T-helper 1 cell treated with Interleukin-12 subunit alpha and Interleukin-12 subunit beta and Interleukin-4 antibody, amounts not matched to agents 30 μg/mL and 1 μg/mL, for 36 hours (primary cell): Measurements from ENCODE around the gene RASGRP2.

Source experiments
- H3K27ac Mint-ChIP-seq: one replicate; pipeline ENCODE4 v1.8.0; 2021; ENCODE audit warnings: mild to moderate bottlenecking, mixed read lengths
- H3K27me3 Mint-ChIP-seq: one replicate; pipeline ENCODE4 v1.8.0; 2021; ENCODE audit warnings: low read depth, mixed read lengths
- H3K36me3 Mint-ChIP-seq: one replicate; pipeline ENCODE4 v1.8.0; 2021; ENCODE audit warnings: low read depth, mixed read lengths
- H3K4me1 Mint-ChIP-seq: one replicate; pipeline ENCODE4 v1.8.0; 2021; ENCODE audit warnings: low read depth, mixed read lengths
- H3K4me3 Mint-ChIP-seq: one replicate; pipeline ENCODE4 v1.8.0; 2021; ENCODE audit warnings: mild to moderate bottlenecking, moderate library complexity, mixed read lengths
- H3K9me3 Mint-ChIP-seq: one replicate; pipeline ENCODE4 v1.8.0; 2021; ENCODE audit warnings: mixed read lengths

The RASGRP2 gene

GRCh38 chr11:64685536-64685935 lies 58.4 kb downstream of the RASGRP2 start:
- Mint-ChIP-seq H3K27ac (no peak overlapping the region), H3K4me3 (no peak overlapping the region), H3K4me1 (peaks cover 5% of the 10 kb centered on the region), H3K36me3 (no peaks in the 10 kb centered on the region), H3K27me3 (peaks cover 8% of the 10 kb centered on the region), H3K9me3 (no peaks in the 10 kb centered on the region)

DNA sequence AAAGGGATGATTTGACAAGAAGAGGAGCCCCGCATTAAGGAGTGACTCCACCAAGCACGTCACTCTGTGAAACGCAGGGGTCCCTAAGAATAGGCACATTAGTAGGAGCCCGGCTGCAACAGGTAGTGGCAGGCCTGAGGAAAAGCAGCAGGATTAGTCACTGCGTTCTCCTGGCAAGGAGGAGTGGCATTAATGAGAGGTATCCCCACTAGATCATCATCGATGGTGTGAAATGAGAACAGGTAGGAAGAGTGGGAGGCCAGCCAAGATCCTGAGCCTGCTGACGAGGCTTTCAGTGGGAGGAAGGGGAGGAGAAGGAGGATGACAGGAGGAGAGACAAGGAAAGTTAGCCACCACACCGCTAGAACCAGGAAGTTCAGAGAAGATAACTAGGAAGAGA lies 59.6 kb downstream of the RASGRP2 start:
- H3K27me3 Mint-ChIP-seq, result peaks cover 13% of the 10 kb centered on the region
- peaks cover 5% of the 10 kb centered on the region for H3K4me1 Mint-ChIP-seq
- no peak overlapping the region for H3K27ac Mint-ChIP-seq
- no peak overlapping the region for H3K4me3 Mint-ChIP-seq
- H3K36me3 Mint-ChIP-seq, result no peaks in the 10 kb centered on the region
- no peaks in the 10 kb centered on the region for H3K9me3 Mint-ChIP-seq

GRCh38 chr11:64681171-64681570 lies 62.8 kb downstream of the RASGRP2 start:
- no peaks in the 10 kb centered on the region for H3K9me3 Mint-ChIP-seq
- H3K4me3 Mint-ChIP-seq, result no peak overlapping the region
- H3K27me3 Mint-ChIP-seq, result peaks cover 35% of the 10 kb centered on the region
- no peaks in the 10 kb centered on the region for H3K36me3 Mint-ChIP-seq
- H3K27ac Mint-ChIP-seq, result no peak overlapping the region
- H3K4me1 Mint-ChIP-seq, result no peaks in the 10 kb centered on the region

DNA sequence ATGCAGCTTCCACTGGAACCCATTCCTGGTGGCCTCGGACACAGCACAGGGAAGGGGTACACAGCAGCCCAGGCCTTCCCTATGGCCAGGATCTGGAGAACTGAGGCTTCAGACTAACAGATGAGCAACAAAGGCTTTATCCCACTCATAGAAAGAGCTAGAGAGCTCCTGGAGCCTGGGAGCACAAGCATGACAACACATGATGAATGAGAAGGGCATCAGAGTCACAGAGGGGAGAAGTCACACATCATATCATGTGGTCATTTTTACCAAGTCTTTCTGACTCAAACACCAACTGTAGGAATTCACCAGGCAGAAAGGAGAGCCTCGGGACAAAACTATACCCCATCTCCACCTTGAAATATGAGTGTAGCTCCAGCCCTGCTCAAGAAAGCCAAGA lies 64.1 kb downstream of the RASGRP2 start:
- Mint-ChIP-seq H3K4me1 (no peaks in the 10 kb centered on the region), H3K4me3 (no peak overlapping the region), H3K27ac (no peak overlapping the region), H3K9me3 (no peaks in the 10 kb centered on the region), H3K27me3 (peaks cover 43% of the 10 kb centered on the region), H3K36me3 (no peaks in the 10 kb centered on the region)

- H3K36me3 Mint-ChIP-seq, result no peaks in the 10 kb centered on the region
- no peak overlapping the region for H3K4me3 Mint-ChIP-seq
- no peak overlapping the region for H3K27ac Mint-ChIP-seq
- H3K27me3 Mint-ChIP-seq, result peaks cover 54% of the 10 kb centered on the region
- no peaks in the 10 kb centered on the region for H3K9me3 Mint-ChIP-seq
- no peaks in the 10 kb centered on the region for H3K4me1 Mint-ChIP-seq
Measured at GRCh38 chr11:64677441-64678023, 66.4 kb downstream of the RASGRP2 start.
